Measurements from ENCODE around the gene GAST. TPM values are rescaled to one million over a fixed set of nuclear protein-coding genes. Genes with fewer than 3 reads are reported as not detected.
"Not testable (repeated sequence)": the region's sequence is repeated elsewhere in the genome, so short reads cannot be mapped to it uniquely, and the experiment has no call there.

Gene GAST
- total RNA-seq, 8 experiments from 2014 or later: not detected

DNA sequence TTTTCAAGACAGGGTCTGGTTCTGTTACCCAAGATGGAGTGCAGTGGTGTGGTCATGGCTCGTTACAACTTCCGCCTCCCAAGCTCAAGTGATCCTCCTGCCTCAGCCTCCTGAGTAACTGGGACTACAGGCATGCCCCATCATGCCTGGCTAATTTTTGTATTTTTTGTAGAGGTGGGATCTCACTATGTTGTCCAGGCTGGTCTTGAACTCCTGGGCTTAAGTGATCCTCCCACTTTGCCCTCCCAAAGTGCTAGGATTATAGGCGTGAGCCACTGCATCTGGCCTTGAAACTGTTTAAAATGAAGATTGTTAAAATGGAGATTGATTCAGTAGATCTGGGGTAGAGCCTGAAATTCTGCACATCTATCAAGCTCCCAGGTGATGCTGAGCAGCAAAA is 11.3 kb upstream of the GAST start:
- H3K4me3 ChIP-seq; H3K27ac ChIP-seq; ATAC-seq (replicated peaks in 6 of 8); in situ Hi-C loops (cut with MboI; ENCODE audit: low pct_unique_long_range_greater_than_20kb in 2 of 9, low sequenced_read_pairs in 9 of 9, unreplicated experiment in 9 of 9): not testable (repeated sequence)
- WGBS, 10 experiments: 50 to 67% (median 61%) methylated on average over 1 to 3 of the region's 3 CpGs; no CpG with 5 or more reads in 5 of the 10 experiments
- peaks cover 11 to 14% of the 10 kb centered on the region in 2 donors for H3K4me1 ChIP-seq (replicated peaks in 1 of 2)

DNA sequence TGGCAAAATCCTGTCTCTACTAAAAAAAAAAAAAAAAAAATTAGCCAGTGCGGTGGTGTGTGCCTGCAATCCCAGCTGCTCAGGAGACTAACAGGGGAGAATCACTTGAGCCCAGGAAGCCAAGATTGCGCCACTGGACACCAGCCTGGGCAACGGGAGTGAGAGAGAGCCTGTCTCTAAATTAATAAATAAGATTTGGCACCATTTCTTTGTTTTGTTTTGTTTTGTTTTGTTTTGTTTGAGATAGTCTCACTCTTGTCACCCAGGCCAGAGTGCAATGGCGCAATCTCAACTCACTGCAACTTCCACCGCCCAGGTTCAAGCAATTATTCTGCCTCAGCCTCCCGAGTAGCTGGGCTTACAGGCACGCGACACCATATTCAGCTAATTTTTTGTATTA is 9.4 kb upstream of the GAST start:
- peaks cover 19 to 21% of the 10 kb centered on the region in 2 donors for H3K4me1 ChIP-seq (replicated peaks in 1 of 2)
- in situ Hi-C loops (cut with MboI; ENCODE audit: low pct_unique_long_range_greater_than_20kb in 2 of 9, low sequenced_read_pairs in 9 of 9, unreplicated experiment in 9 of 9): no loop called here
- WGBS, 10 experiments: 80 to 100% (median 90%) methylated on average over 1 to 8 of the region's 8 CpGs; no CpG with 5 or more reads in 1 of the 10 experiments
- H3K4me3 ChIP-seq: no peak overlapping the region
- ATAC-seq (replicated peaks in 6 of 8): no peak
- no peak overlapping the region for H3K27ac ChIP-seq

DNA sequence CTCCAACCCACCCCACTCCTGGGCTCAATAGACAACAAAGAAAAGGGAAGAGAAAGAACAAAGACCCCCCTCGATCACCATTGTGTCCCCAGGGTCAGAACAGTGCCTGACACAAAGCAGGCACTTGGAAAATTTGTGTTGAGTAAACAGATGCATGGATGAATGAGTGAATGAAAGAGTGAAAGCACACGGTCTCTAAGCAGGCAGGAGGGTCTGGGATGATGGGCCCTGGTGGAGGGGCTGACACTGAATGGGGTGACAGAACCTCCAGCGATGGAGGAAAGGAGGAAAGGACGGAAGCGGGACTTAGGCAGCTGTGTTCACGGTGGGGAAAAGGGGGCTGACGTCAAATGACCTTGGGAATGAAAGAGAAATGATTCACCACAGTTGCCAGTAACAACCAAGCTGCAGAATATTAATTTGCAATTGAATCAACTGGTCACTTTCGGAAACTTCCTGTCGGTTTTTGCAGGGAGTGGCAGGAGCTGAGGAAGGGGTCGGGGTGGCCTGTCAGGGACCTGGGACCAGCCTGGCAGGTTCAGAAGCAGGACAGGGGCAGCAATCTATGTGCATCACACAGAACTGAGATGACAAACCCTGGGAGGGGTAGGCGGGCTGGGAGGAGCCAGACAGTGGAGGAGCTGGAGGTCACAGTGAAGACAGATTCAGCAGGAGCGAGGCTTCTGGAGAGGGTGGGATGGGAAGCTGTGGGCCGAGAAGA is 6.7 kb upstream of the GAST start:
- Histone ChIP-seq H3K4me3 (no peak overlapping the region), H3K4me1 (replicated peaks in 1 of 2) (peaks cover 23% of the 10 kb centered on the region in 2 donors), H3K27ac (peak overlapping the region; percentile 55 to 64)
- peak in 7 of 8 experiments; percentile 75 to 82 (median 79) for ATAC-seq (replicated peaks in 6 of 8)
- 1 to 60% (median 18%) methylated on average over 1 to 9 of the region's 13 CpGs; no CpG with 5 or more reads in 2 of the 10 experiments for WGBS, 10 experiments
- in situ Hi-C loops (cut with MboI; ENCODE audit: low pct_unique_long_range_greater_than_20kb in 2 of 9, low sequenced_read_pairs in 9 of 9, unreplicated experiment in 9 of 9): no loop called here

DNA sequence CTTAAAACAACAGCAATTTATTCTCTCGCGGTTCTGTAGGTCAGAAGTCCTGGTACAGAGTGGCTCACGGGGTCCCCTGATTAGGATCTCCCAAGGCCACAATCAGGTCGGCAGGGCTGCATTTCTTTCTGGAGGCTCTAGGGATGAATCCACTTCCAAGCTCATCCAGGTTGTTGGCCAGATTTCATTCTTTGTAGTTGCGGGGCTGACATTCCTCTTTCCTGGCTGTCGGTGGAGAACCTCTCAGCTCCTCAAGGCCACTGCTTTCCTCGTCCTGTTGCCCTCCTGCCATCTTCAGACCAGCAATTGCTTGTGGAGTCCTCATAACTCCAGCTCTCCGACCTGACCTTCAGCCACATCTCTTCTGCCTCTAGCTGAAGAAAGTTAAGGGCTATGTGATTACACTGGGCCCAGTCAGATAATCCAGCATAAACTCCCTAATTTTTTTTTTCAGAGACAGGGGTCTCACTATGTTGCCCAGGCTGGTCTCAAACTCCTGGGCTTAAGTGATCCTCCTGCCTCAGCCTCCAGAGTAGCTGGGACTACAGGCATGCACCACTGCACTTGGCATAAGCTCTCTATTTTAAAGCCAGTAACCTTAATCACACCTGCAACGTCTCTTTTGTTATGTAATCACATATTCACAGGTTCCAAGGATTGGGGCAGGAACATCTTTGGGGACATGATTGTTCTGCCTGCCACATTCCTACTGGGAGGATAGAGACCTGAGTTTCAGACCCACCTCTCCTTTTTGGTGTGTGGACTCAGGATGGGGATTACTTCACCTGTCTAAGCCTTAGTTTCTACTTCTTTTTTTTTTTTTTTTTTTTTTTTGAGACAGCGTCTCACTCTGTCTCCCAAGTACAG is 4.1 kb upstream of the GAST start:
- ATAC-seq (replicated peaks in 6 of 8): no peak
- in situ Hi-C loops (cut with MboI; ENCODE audit: low pct_unique_long_range_greater_than_20kb in 2 of 9, low sequenced_read_pairs in 9 of 9, unreplicated experiment in 9 of 9): no loop called here

DNA sequence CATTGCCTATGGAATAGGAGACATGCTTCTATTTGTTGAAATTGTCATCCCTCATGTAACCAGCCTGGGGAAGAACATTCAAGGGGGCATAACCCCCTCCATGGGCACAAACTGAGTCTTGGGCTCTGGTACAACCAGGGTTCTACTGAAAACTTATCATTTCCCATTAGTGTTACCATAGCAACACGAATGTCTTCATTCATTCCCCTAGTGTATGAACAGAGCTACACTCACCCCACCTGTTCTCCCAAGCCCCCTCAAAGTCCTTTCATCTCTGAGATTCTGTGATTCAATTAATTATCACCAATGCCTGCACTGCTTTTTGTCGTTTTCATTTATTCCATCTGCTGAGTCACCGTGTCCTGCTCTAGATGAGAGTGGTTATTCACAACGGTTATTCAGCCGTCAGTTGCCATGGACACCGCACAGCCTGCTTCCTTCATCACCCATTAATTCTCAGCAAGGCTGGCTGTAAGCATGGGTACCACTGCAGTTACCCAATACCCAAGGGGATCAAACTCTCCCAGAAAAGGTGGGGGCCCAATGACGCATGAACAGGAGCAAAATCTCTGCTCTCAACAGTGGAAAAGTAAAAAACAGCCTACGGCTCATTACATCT is 1.6 kb upstream of the GAST start:
- 0 to 35% (median 20%) methylated on average over 1 to 7 of the region's 8 CpGs; no CpG with 5 or more reads in 2 of the 10 experiments for WGBS, 10 experiments
- in situ Hi-C loops (cut with MboI; ENCODE audit: low pct_unique_long_range_greater_than_20kb in 2 of 9, low sequenced_read_pairs in 9 of 9, unreplicated experiment in 9 of 9): no loop called here
- peak; percentile 41 to 97 (median 95) for ATAC-seq (replicated peaks in 6 of 8)
- H3K27ac ChIP-seq: peak overlapping the region in 1 of 2 donors; percentile 22
- peaks cover 22 to 27% of the 10 kb centered on the region in 2 donors for H3K4me1 ChIP-seq (replicated peaks in 1 of 2)
- no peak overlapping the region for H3K4me3 ChIP-seq

More for the DNA sequence above, 4.1 kb upstream of the GAST start:
- H3K27ac ChIP-seq: no peak overlapping the region
- peaks cover 33 to 35% of the 10 kb centered on the region in 2 donors for H3K4me1 ChIP-seq (replicated peaks in 1 of 2)
- H3K4me3 ChIP-seq: no peak overlapping the region
- 60 to 100% (median 82%) methylated on average over 1 to 9 of the region's 10 CpGs; no CpG with 5 or more reads in 1 of the 10 experiments for WGBS, 10 experiments

DNA sequence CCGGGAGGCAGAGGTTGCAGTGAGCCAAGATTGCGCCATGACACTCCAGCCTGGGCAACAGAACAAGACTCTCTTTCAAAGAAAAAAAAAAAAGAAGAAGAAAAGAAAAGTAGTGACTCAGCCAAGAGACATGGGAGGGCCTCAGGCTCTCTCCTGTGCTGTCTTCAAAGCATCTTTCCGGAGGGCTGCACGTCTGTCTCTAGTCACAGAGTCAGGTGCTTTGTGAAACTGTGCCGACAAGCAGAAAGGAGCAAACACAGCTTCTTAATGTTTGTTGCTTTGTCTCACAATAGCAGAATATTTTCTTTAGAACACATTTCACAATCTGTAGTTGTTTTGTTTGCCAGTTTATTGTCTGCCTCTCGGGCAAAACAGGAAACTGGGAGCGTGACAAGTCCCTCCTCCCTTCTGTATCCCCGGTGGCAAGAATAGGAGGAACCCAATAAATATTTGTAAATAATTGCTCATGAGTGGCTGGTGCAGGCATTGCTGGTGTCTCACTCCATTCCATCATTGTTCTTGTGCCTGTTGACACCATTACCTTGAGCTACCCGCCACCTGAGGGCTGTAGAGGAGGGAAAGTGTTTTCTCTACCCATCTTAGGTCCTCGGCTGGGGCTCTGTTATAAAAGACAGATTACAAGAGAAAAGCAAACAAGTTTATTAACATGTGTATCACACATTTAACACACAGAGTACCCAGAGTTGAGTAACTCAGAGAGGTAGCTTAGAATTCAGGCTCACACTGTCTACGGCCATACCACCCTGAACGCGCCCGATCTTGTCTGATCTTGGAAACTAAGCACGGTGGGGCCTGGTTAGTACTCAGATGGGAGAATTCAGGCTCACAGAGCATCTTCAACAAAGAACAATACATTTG is 5.5 kb downstream of the GAST start:
- in situ Hi-C loops (cut with MboI; ENCODE audit: low pct_unique_long_range_greater_than_20kb in 2 of 9, low sequenced_read_pairs in 9 of 9, unreplicated experiment in 9 of 9): no loop called here

DNA sequence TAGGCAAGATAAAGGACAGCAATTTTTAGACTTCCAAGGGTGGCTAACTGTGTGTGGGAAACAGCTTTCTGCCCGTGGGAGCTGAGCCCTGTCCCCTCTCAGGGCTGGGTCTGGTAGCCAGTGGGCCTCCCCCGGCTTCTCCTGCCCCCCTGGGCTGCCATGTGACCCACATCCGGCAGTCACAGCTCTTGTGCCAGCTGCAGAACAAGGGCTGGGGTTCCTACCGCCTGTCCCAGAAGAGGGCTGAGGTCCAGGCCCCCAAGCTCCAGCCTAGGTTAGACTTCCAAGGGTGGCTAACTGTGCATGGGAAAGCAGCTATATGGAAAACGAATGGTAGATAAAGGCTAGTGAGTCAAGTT is 6.1 kb downstream of the GAST start:
- ATAC-seq (replicated peaks in 6 of 8): peak in 4 of 8 experiments; percentile 2 to 19 (median 8)
- H3K4me1 ChIP-seq (replicated peaks in 1 of 2): peaks cover 23 to 25% of the 10 kb centered on the region in 2 donors
- H3K4me3 ChIP-seq: no peak overlapping the region
- no peak overlapping the region for H3K27ac ChIP-seq
- in situ Hi-C loops (cut with MboI; ENCODE audit: low pct_unique_long_range_greater_than_20kb in 2 of 9, low sequenced_read_pairs in 9 of 9, unreplicated experiment in 9 of 9): no loop called here
- WGBS, 10 experiments: 62 to 100% (median 84%) methylated on average over 1 to 3 of the region's 5 CpGs; no CpG with 5 or more reads in 7 of the 10 experiments

More for the DNA sequence above, 5.5 kb downstream of the GAST start:
- H3K4me3 ChIP-seq: no peak overlapping the region
- WGBS, 10 experiments: 28 to 73% (median 54%) methylated on average over 1 to 9 of the region's 15 CpGs; no CpG with 5 or more reads in 3 of the 10 experiments
- H3K4me1 ChIP-seq (replicated peaks in 1 of 2): peaks cover 19 to 20% of the 10 kb centered on the region in 2 donors
- peak; percentile 58 to 95 (median 71) for ATAC-seq (replicated peaks in 6 of 8)
- H3K27ac ChIP-seq: peak overlapping the region in 1 of 2 donors; percentile 8

DNA sequence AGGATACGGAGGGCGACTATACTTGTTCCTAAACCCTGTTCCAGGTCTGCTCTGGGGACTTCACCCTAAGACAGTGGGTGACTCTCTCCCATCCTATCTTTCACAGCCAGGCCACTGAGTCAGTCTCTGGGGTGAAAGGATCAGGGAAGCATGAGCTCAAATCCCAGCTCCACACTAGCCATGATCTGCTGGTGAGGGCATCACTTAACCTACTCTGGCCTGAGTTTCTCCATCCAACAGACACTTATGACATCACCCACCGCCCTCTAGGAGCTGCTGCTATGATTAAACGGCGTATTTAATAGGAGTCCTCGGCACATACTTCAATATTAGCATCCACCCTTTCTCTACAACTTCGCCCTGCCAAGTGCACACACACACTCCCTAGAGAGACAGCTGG is 10.1 kb downstream of the GAST start:
- in situ Hi-C loops (cut with MboI; ENCODE audit: low pct_unique_long_range_greater_than_20kb in 2 of 9, low sequenced_read_pairs in 9 of 9, unreplicated experiment in 9 of 9): no loop called here
- H3K4me1 ChIP-seq (replicated peaks in 1 of 2): peaks cover 34 to 40% of the 10 kb centered on the region in 2 donors
- 56 to 93% (median 80%) methylated on average over 1 to 5 of the region's 7 CpGs; no CpG with 5 or more reads in 3 of the 10 experiments for WGBS, 10 experiments
- H3K27ac ChIP-seq: no peak overlapping the region
- H3K4me3 ChIP-seq: no peak overlapping the region
- ATAC-seq (replicated peaks in 6 of 8): peak in 6 of 8 experiments; percentile 23 to 73 (median 53)

DNA sequence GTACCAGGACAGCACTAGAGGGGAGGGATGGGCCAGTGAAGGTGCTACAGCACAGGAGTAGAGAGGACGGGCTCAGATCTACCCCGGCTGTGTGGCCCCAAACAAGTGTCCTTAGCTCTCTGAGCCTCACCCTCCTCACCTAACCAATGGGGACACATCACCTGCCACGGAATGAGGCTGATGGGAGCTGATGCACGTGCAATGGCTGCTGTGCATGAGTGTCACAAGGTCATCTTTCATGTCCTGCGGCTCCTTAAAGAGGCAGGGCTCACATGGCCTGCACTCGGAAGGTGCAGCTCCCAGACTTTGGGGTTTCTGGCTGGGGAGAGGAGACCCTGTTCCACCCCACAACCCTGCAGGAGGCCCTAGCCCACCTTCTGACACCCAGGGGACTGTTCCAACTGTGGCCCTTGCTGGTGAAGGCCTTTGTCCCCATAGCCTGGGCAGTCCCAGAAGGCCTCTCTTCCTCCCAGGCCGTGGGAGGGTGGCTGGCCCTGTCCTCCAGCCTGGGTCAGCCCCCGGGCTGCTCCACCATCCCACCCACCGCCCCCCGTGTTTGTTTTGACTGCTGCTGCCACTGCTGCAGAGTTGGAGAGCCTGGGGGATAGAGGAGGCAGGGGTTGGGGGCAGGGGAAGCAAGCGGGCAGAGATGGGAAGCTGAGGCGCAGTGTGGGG is 11.8 kb downstream of the GAST start:
- Histone ChIP-seq H3K27ac (no peak overlapping the region), H3K4me1 (replicated peaks in 1 of 2) (peaks cover 22 to 34% of the 10 kb centered on the region in 2 donors), H3K4me3 (no peak overlapping the region)
- WGBS, 10 experiments: 17 to 93% (median 40%) methylated on average over 1 to 3 of the region's 12 CpGs; no CpG with 5 or more reads in 7 of the 10 experiments
- in situ Hi-C loops (cut with MboI; ENCODE audit: low pct_unique_long_range_greater_than_20kb in 2 of 9, low sequenced_read_pairs in 9 of 9, unreplicated experiment in 9 of 9): no loop called here
- peak in 2 of 8 experiments; percentile 10 to 15 for ATAC-seq (replicated peaks in 6 of 8)

DNA sequence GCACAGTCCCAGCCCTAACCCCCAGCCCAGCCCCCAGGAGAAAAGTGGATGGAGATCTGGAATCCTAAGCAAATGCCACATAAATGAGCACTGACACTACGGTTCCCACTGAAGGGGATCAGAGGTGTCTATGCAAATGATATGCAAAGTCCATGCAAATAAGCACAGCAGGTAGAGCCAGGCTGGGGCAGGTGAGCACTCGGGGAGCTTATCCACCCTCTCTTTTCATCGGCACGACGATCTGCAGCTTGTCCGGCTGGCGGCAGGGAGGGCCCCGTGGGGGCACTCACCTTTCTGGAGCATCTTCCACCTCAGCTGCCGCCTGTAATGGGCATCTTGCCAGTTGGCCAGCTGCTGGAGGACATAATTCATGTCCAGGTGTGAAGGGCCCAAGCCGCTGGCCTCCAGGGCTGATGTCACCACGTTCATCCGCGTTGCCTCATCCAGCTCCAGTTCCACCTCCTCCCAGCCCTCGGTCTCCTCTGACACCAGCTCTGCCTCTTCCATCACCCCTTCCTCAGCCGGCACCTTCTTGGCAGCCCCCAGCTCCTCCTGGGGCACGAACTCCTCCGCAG is 12.4 kb downstream of the GAST start:
- Histone ChIP-seq H3K27ac (no peak overlapping the region), H3K4me3 (no peak overlapping the region), H3K4me1 (replicated peaks in 1 of 2) (peaks cover 22 to 34% of the 10 kb centered on the region in 2 donors)
- in situ Hi-C loops (cut with MboI; ENCODE audit: low pct_unique_long_range_greater_than_20kb in 2 of 9, low sequenced_read_pairs in 9 of 9, unreplicated experiment in 9 of 9): loop anchor here in 3 of 9 experiments (25.0 kb wide), 2 partner anchors 113 to 388 kb away; partner anchors contain the start of genes DHX58 (in 2 of the 3), HSPB9 (in 2 of the 3), KAT2A (in 2 of the 3) and KLHL10 (in 1 of the 3)
- 44 to 83% (median 73%) methylated on average over 1 to 4 of the region's 17 CpGs; no CpG with 5 or more reads in 5 of the 10 experiments for WGBS, 10 experiments
- ATAC-seq (replicated peaks in 6 of 8): peak in 3 of 8 experiments; percentile 44 to 55 (median 45)

DNA sequence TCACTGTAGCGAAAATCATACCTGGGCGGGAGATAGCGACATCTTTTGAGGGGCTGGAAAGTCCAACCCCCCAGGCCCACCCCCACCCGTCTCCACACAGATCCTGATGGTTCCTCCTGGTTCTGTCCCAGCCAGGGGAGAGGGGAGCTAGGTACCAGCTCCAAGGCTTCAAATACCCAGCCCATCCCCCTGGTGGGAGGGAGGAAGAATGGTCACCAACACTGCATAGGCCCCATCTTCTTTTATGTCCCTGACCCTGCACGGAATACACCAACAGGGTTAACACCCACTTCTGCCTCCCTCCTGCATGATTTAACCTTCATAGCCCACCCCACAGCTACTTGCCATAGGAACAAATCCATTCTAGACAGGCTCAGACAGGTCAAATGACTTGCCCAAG is 13.0 kb downstream of the GAST start:
- 67 to 100% methylated on average over 1 of the region's 5 CpGs; no CpG with 5 or more reads in 8 of the 10 experiments for WGBS, 10 experiments
- no peak overlapping the region for H3K4me3 ChIP-seq
- ATAC-seq (replicated peaks in 6 of 8): no peak
- H3K27ac ChIP-seq: no peak overlapping the region
- peaks cover 22 to 34% of the 10 kb centered on the region in 2 donors for H3K4me1 ChIP-seq (replicated peaks in 1 of 2)
- in situ Hi-C loops (cut with MboI; ENCODE audit: low pct_unique_long_range_greater_than_20kb in 2 of 9, low sequenced_read_pairs in 9 of 9, unreplicated experiment in 9 of 9): loop anchor here in 3 of 9 experiments (25.0 kb wide), 2 partner anchors 112 to 387 kb away; partner anchors contain the start of genes DHX58 (in 2 of the 3), HSPB9 (in 2 of the 3), KAT2A (in 2 of the 3) and KLHL10 (in 1 of the 3)
